GM12878 (cell line): ENCODE data around the gene BCR. TPM values are rescaled to one million over a fixed set of nuclear protein-coding genes. Genes with fewer than 3 reads are reported as not detected.

ENCODE experiments used
- ATF7 ChIP-seq: fragments of 450-650 bp; IDR thresholded peaks from 2 replicates; pipeline ENCODE4 v1.6.1; 2016; ENCODE audit warnings: low read depth, mild to moderate bottlenecking
- NR2C2 ChIP-seq: IDR thresholded peaks from 2 replicates; pipeline ENCODE4 v1.6.1; 2011; ENCODE audit warnings: borderline replicate concordance, low read depth; ENCODE audit not compliant: control insufficient read depth, insufficient read length
- PKNOX1 ChIP-seq: fragments of 450-650 bp; IDR thresholded peaks from 2 replicates; pipeline ENCODE4 v1.6.1; 2016; ENCODE audit warnings: mild to moderate bottlenecking
- PML ChIP-seq: IDR thresholded peaks from 2 replicates; pipeline ENCODE4 v1.6.1; 2012; ENCODE audit warnings: low read length, inconsistent platforms
- POLR2A ChIP-seq: IDR thresholded peaks from 2 replicates; pipeline ENCODE4 v1.6.1; 2011; ENCODE audit warnings: low read depth, mild to moderate bottlenecking, low read length
- RELB ChIP-seq: fragments of 450-650 bp; IDR thresholded peaks from 2 replicates; pipeline ENCODE4 v1.6.1; 2017; ENCODE audit warnings: low read depth, mild to moderate bottlenecking, moderate library complexity
- SMARCA5 ChIP-seq: fragments of 450-650 bp; IDR thresholded peaks from 2 replicates; pipeline ENCODE4 v1.6.1; 2017; ENCODE audit warnings: mild to moderate bottlenecking
- SUZ12 ChIP-seq: fragments of 200-600 bp; sonication (generic); IDR thresholded peaks from one replicate; pipeline ENCODE4 v1.6.1; 2018; ENCODE audit warnings: antibody characterized with exemption, mild to moderate bottlenecking; ENCODE audit not compliant: unreplicated experiment
- ZBTB33 ChIP-seq: fragments of 450-650 bp; IDR thresholded peaks from 2 replicates; pipeline ENCODE4 v1.6.1; 2017; ENCODE audit warnings: mild to moderate bottlenecking
- polyA plus RNA-seq, 11 experiments: library from polyadenylated mRNA; depleted of rRNA in 4 of 11; unstranded in 6 of 11; stranded (reverse) in 5 of 11; fragments of >200 nt; fragmentation: Nextera tagmentation in 4 of 11; fragmentation: Illumina TruSeq in 1 of 11; extraction: Ambion mirVana in 4 of 11; extraction: Trizol in 1 of 11; gene quantifications; 1 replicate in 1 of 11; 2 replicates in 10 of 11; pipeline versions ENCODE4 v1.2.1 to v1.2.3, GENCODE V29; 2011 to 2016; ENCODE audit warnings: inconsistent platforms in 2 of 11, missing spikeins in 2 of 11, low read depth in 1 of 11
- total RNA-seq, 4 experiments: library from RNA; depleted of rRNA in 3 of 4; stranded (reverse); fragments of >200 nt in 3 of 4; fragmentation: Illumina TruSeq in 1 of 4; extraction: Trizol in 1 of 4; gene quantifications; 2 replicates each; pipeline versions ENCODE4 v1.2.1 to v1.2.3, GENCODE V29; 2013 to 2021

The BCR gene
- total and polyA plus RNA-seq, 10 of the 15 experiments (the other 5 are each of a cell fraction or from before 2014, with no cell fraction given), result 1.7 to 64.7 (median 18.4) TPM

GRCh38 chr22:23236026-23236425 is 55.7 kb downstream of the BCR start (continued):
- TF ChIP-seq ZBTB33, result no peak
- TF ChIP-seq PML, result no peak
- TF ChIP-seq POLR2A, result no peak
- TF ChIP-seq RELB, result no peak
- no peak for TF ChIP-seq PKNOX1
- no peak for TF ChIP-seq SMARCA5
- TF ChIP-seq SUZ12, result no peak
- no peak for TF ChIP-seq NR2C2
- TF ChIP-seq ATF7, result no peak
